Adrenal gland (tissue), 12 donors: Measurements from ENCODE around the gene CCDC57. TPM values are rescaled to one million over a fixed set of nuclear protein-coding genes. Genes with fewer than 3 reads are reported as not detected.

Experiments used
- DNase-seq, 7 donors: peaks; one replicate each; pipeline ENCODE4 v3.0.0-alpha.2; 2019 to 2020
- H3K27ac ChIP-seq, 5 donors: fragments of 200-600 bp; sonication (generic) in 4 of 5; 1 replicate in 3 of 5; 2 replicates in 2 of 5; pipeline versions ENCODE4 v1.5.1 to v1.8.0; 2016 to 2020; ENCODE audit warnings: mild to moderate bottlenecking in 1 of 5
- H3K27me3 ChIP-seq: fragments of 200-600 bp; 2 replicates; pipeline ENCODE4 v1.8.0; 2021
- H3K36me3 ChIP-seq, 2 donors: fragments of 200-600 bp; replicated peaks in 1 of 2; 1 replicate in 1 of 2; 2 replicates in 1 of 2; pipeline versions ENCODE4 v1.5.1 to v1.8.0; 2018 to 2022
- H3K4me1 ChIP-seq, 2 donors: fragments of 200-600 bp; replicated peaks in 1 of 2; 1 replicate in 1 of 2; 2 replicates in 1 of 2; pipeline versions ENCODE4 v1.5.1 to v1.8.0; 2018 to 2021
- H3K4me3 ChIP-seq, 4 donors: fragments of 200-600 bp; sonication (generic) in 3 of 4; one replicate each; pipeline ENCODE4 v1.5.1; 2016 to 2018
- H3K9me3 ChIP-seq, 3 donors: fragments of 200-600 bp; sonication (generic) in 1 of 3; replicated peaks in 1 of 3; 1 replicate in 2 of 3; 2 replicates in 1 of 3; pipeline versions ENCODE4 v1.5.1 to v1.8.0; 2016 to 2021
- POLR2A ChIP-seq, 2 donors: fragments of 450-650 bp; IDR thresholded peaks; one replicate each; pipeline ENCODE4 v1.6.1; 2017; ENCODE audit warnings: antibody characterized with exemption in 2 of 2, mild to moderate bottlenecking in 2 of 2, moderate library complexity in 1 of 2
- WGBS, 4 donors: extraction: QIAGEN DNeasy Blood & Tissue Kit in 2 of 4; methylation state at CpG; one replicate each; pipeline versions ENCODE4 v1.1.5 to v1.1.7; 2013 to 2017; 5-methylcytosine and 5-hydroxymethylcytosine counted together
- intact Hi-C, 2 donors: fragments of 100-400 bp; cut with DNase I; formaldehyde crosslinking; loops; one replicate each; pipeline versions ENCODE4 v1.14.1 to v1.15.0; 2022 to 2023
- polyA plus RNA-seq, 3 donors: library from polyadenylated mRNA; stranded (reverse); fragments of 200-250 nt in 2 of 3; fragments of 350-450 nt in 1 of 3; fragmentation: Illumina TruSeq in 1 of 3; extraction: RNeasy Lipid Tissue Mini Kit (QIAGEN cat#74804) in 1 of 3; gene quantifications; one replicate each; pipeline ENCODE4 v1.2.3, GENCODE V29; 2013 to 2014
- total RNA-seq, 9 donors: library from RNA; depleted of rRNA in 4 of 9; stranded (reverse); fragments of >200 nt in 4 of 9; fragments of 120-200 nt in 1 of 9; fragmentation: NEBNext Ultra II Directional in 1 of 9; extraction: Animal tissue kit (Norgen Biotek cat#: 25700) in 1 of 9; gene quantifications; one replicate each; pipeline versions ENCODE4 v1.1.0 to v1.2.4, GENCODE V29; 2013 to 2023
- TF ChIP-seq, protein P1 (sequence below), 6 experiments: fragments of 450-650 bp in 4 of 6; fragments of 200-600 bp in 2 of 6; sonication (generic) in 1 of 6; IDR thresholded peaks; 1 replicate in 5 of 6; 2 replicates in 1 of 6; pipeline versions ENCODE4 v1.5.1 to v1.8.0; 2016 to 2021; ENCODE audit warnings: antibody characterized with exemption in 6 of 6, mild to moderate bottlenecking in 2 of 6, moderate library complexity in 1 of 6
- donor health status: healthy with polysubstance abuse.
- donor health status: Bipolar disorder and iron deficiency.
- donor health status: DM: yes; HTN: yes; CAD: no.
- donor health status: DM: no; HTN: no; CAD: no.
- donor health status: DM: no; HTN: no; CAD: no.
- donor health status: DM: yes; HTN: yes; CAD: no.

CCDC57 gene
- total and polyA plus RNA-seq, 12 donors, result 7.1 to 275 (median 28.8) TPM

DNA sequence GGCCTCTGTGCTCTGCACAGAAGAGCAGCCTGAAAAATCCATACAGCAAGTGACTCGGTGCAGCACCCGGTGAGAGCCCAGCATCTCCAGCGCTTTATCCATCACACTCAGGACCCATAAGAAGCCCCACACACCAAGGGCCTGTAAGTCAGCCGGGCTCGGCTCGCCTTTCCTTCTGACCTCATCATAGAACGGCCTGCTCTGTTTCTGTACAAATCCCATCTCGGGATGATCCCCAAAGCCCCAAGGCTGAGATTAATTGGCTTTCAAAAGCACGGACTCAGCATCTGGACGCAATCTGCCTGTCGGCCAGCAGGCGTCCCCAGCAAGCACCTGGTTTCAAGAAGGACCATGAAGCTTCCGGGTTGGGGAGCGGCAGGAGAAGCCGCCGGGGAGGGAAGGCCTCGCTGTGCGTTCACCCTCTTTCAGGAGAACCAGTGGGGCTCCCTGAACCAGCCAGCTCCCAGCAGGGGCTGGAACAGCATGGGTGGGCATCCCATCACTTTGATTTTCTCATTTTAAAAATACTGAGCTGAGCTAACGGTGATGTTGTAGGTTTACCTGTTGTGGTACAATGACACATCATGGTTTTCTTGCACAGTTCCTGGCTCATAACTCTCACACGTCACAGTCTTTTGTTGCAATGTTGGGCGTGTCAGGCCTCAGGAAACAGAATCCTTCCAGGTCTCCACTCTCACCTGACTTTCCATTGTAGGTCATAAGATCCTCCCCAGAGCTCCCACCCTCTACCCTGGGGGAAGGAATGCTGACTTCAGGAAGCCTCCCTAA, 6.7 kb downstream of the CCDC57 start:
- TF ChIP-seq POLR2A (IDR thresholded peaks at IDR 0.05), result peak; percentile 24 to 47
- TF ChIP-seq, protein P1, sequence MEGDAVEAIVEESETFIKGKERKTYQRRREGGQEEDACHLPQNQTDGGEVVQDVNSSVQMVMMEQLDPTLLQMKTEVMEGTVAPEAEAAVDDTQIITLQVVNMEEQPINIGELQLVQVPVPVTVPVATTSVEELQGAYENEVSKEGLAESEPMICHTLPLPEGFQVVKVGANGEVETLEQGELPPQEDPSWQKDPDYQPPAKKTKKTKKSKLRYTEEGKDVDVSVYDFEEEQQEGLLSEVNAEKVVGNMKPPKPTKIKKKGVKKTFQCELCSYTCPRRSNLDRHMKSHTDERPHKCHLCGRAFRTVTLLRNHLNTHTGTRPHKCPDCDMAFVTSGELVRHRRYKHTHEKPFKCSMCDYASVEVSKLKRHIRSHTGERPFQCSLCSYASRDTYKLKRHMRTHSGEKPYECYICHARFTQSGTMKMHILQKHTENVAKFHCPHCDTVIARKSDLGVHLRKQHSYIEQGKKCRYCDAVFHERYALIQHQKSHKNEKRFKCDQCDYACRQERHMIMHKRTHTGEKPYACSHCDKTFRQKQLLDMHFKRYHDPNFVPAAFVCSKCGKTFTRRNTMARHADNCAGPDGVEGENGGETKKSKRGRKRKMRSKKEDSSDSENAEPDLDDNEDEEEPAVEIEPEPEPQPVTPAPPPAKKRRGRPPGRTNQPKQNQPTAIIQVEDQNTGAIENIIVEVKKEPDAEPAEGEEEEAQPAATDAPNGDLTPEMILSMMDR (IDR thresholded peaks at IDR 0.05), result peak; percentile 77 to 95 (median 92)
- 10 to 18% (median 16%) methylated on average over 7 to 21 of the region's 21 CpGs for WGBS, 4 donors
- Histone ChIP-seq H3K9me3 (no peaks in the 10 kb centered on the region), H3K27me3 (no peaks in the 10 kb centered on the region), H3K36me3 (no peaks in the 10 kb centered on the region), H3K4me1 (peaks cover 6 to 16% of the 10 kb centered on the region in 2 donors), H3K27ac (peak overlapping the region in 4 of 5 donors; percentile 36 to 73 (median 70)), H3K4me3 (no peak overlapping the region)
- DNase-seq, result peak; percentile 74 to 94 (median 87)
- intact Hi-C loops, result no loop called here

DNA sequence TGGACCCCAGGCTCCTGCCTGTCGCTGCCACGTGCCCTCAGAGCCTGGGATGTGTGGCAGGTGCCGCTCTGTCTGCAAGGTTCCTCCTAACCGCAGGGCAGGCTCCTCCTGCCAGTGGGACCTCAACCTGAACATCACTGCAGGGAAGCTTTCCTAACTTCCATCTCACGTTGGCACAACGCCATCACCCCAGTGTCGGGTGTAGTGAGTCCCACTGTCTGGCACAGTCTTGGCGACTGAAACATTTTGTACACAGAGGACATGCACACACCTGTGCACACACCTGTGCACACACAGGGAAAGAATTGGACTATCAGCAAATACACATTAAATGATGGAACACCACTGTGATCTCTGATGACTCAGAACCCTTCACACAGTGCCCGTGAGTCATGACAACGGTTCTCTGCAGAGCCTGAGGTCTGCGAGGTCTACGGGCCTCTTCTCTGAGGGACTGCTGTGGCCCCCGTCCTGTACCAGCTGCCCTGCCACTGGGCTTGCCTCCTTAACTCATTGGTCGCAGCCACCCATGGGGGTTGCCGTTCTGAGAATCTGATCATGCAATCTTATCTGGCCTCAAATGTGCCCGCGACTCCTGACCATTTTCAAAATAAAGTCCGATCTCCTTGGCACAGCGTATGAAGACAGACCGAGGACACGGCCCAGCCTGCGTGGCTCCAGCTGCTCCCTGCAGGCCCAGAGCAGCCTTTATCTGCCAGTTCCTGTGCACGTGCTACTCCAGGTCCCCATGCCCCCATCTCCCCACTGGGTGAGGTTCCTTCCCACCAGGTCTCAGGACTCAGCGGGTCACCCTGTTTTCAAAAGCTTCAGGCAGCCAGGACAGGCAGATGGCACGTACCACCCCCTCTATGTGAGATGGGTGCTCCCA, 7.6 kb downstream of the CCDC57 start:
- intact Hi-C loops, result no loop called here
- Histone ChIP-seq H3K27ac (peak overlapping the region in 4 of 5 donors; percentile 36 to 73 (median 70)), H3K9me3 (no peaks in the 10 kb centered on the region), H3K27me3 (no peaks in the 10 kb centered on the region), H3K4me1 (peaks cover 6 to 16% of the 10 kb centered on the region in 2 donors), H3K36me3 (no peaks in the 10 kb centered on the region), H3K4me3 (no peak overlapping the region)
- DNase-seq, result peak in 6 of 7 donors; percentile 62 to 79 (median 73)
- WGBS, 4 donors, result 38 to 67% (median 46%) methylated on average over 20 to 25 of the region's 25 CpGs
- no peak for TF ChIP-seq POLR2A (IDR thresholded peaks at IDR 0.05)
- TF ChIP-seq, protein P1 (IDR thresholded peaks at IDR 0.05), result no peak

DNA sequence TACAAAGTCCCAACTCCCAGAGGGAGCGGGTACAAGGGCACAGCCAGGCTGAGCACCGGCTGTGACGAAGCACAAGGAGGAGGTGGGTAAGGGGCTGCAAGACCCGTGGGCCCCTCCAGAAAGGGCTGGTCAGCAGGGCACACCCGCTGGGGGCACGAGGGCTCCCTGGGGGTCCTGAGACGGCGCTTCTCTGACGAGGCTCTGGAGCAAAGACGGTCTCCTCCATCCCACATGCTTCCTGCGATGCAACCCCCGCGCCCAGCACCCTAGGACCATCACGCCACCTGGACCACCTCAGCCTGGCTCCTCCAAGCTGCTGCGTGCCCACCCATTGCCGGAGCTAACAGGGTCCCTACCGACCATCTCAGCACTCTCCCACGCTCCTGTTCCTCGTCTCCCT, 8.7 kb downstream of the CCDC57 start:
- 88 to 91% (median 90%) methylated on average over 9 to 19 of the region's 19 CpGs for WGBS, 4 donors
- intact Hi-C loops, result no loop called here
- Histone ChIP-seq H3K36me3 (no peaks in the 10 kb centered on the region), H3K4me1 (peaks cover 6 to 16% of the 10 kb centered on the region in 2 donors), H3K27me3 (no peaks in the 10 kb centered on the region), H3K4me3 (no peak overlapping the region), H3K9me3 (no peaks in the 10 kb centered on the region), H3K27ac (no peak overlapping the region)
- no peak for DNase-seq
- TF ChIP-seq, protein P1 (IDR thresholded peaks at IDR 0.05), result no peak
- no peak for TF ChIP-seq POLR2A (IDR thresholded peaks at IDR 0.05)

DNA sequence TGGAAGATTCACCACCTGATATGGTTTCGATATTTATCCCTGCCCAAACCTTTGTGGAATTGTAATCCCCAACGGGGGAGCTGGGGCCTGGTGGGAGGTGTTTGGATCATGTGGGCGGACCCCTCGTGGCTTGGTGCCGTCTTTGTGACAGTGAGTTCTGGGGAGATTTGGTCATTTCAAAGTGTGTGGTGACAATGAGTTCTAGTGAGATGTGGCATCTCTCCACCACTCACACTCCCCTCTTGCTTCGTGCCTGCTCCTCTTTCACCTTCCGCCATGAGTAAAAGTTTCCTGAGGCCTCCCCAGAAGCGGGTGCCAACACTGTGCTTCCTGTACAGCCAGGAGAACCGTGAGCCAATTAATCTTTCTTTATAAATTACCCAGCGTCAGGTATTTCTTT, 9.7 kb downstream of the CCDC57 start:
- H3K4me3 ChIP-seq, result no peak overlapping the region
- TF ChIP-seq, protein P1 (IDR thresholded peaks at IDR 0.05), result no peak
- no peak for TF ChIP-seq POLR2A (IDR thresholded peaks at IDR 0.05)
- no peak overlapping the region for H3K27ac ChIP-seq
- 67 to 85% (median 77%) methylated on average over 5 to 10 of the region's 10 CpGs for WGBS, 4 donors
- no peaks in the 10 kb centered on the region for H3K27me3 ChIP-seq
- peaks cover 0 to 2% of the 10 kb centered on the region in 2 donors for H3K36me3 ChIP-seq
- intact Hi-C loops, result no loop called here
- H3K9me3 ChIP-seq, result no peaks in the 10 kb centered on the region
- no peak for DNase-seq
- peaks cover 6 to 16% of the 10 kb centered on the region in 2 donors for H3K4me1 ChIP-seq
